SK-N-SH (cell line): ENCODE measurements around the gene MT1X. TPM values are rescaled to one million over a fixed set of nuclear protein-coding genes. Genes with fewer than 3 reads are reported as not detected.

Source experiments
- CTCF ChIA-PET: fragments of 300-600, 350-600 bp; formaldehyde crosslinking; extraction: SDS; loops from one replicate; lab custom pipeline; 2021; lab: Yijun Ruan, JAX
- POLR2A ChIA-PET: fragments of 350-600 bp; sonication (Branson Sonifier 250); formaldehyde crosslinking; extraction: SDS; loops from one replicate; lab custom pipeline; 2020; ENCODE audit warnings: antibody characterized with exemption, inconsistent platforms; lab: Yijun Ruan, JAX
- DNase-seq: peaks from one replicate; pipeline ENCODE4 v3.0.0; 2012
- H2AFZ ChIP-seq: fragments of 200-600 bp; sonication (generic); 2 replicates; pipeline ENCODE4 v1.8.1; 2016; ENCODE audit warnings: antibody characterized with exemption, mild to moderate bottlenecking, low read depth
- H3F3A ChIP-seq: fragments of 200-600 bp; sonication (generic); replicated peaks from 2 replicates; pipeline ENCODE3; 2016; ENCODE audit warnings: antibody characterized with exemption, mild to moderate bottlenecking; ENCODE audit not compliant: insufficient read depth
- H3K27ac ChIP-seq, 2 experiments: fragments of 200-500 bp in 1 of 2; fragments of 200-600 bp in 1 of 2; sonication (Bioruptor generic) in 1 of 2; sonication (generic), shearing (Covaris generic) in 1 of 2; 2 replicates each; pipeline versions ENCODE4 v1.5.1 to v1.6.1; 2014 to 2016; ENCODE audit warnings: low read depth in 2 of 2, inconsistent platforms in 1 of 2, low read length in 1 of 2, mild to moderate bottlenecking in 1 of 2, mixed read lengths in 1 of 2
- H3K27me3 ChIP-seq: fragments of 200-600 bp; sonication (generic), shearing (Covaris generic); 2 replicates; pipeline ENCODE4 v1.6.1; 2016; ENCODE audit warnings: mixed run types; ENCODE audit not compliant: insufficient read depth
- H3K36me3 ChIP-seq, 2 experiments: fragments of 200-500 bp in 1 of 2; fragments of 200-600 bp in 1 of 2; sonication (Bioruptor generic) in 1 of 2; sonication (generic) in 1 of 2; replicated peaks in 1 of 2; 2 replicates each; pipeline versions ENCODE3 to v1.5.1; 2014 to 2016; ENCODE audit warnings: low read length in 1 of 2, mild to moderate bottlenecking in 1 of 2; ENCODE audit not compliant: insufficient read depth in 2 of 2, control insufficient read depth in 1 of 2
- H3K4me1 ChIP-seq, 2 experiments: fragments of 200-500 bp in 1 of 2; fragments of 200-600 bp in 1 of 2; sonication (Bioruptor generic) in 1 of 2; sonication (generic), shearing (Covaris generic) in 1 of 2; 2 replicates each; pipeline versions ENCODE4 v1.5.1 to v1.6.1; 2014 to 2016; ENCODE audit warnings: low read depth in 1 of 2, low read length in 1 of 2, mixed run types in 1 of 2; ENCODE audit not compliant: insufficient read depth in 2 of 2, control insufficient read depth in 1 of 2
- H3K4me2 ChIP-seq: fragments of 200-600 bp; sonication (generic), shearing (Covaris generic); 2 replicates; pipeline ENCODE4 v1.6.1; 2017; ENCODE audit warnings: mixed run types
- H3K4me3 ChIP-seq, 2 experiments: fragments of 200-500 bp in 1 of 2; fragments of 200-600 bp in 1 of 2; sonication (Bioruptor generic) in 1 of 2; sonication (generic), shearing (Covaris generic) in 1 of 2; 2 replicates each; pipeline versions ENCODE4 v1.5.1 to v1.8.1; 2014 to 2016; ENCODE audit warnings: low read depth in 2 of 2, inconsistent platforms in 1 of 2, low read length in 1 of 2, mild to moderate bottlenecking in 1 of 2, mixed read lengths in 1 of 2, moderate library complexity in 1 of 2
- H3K79me2 ChIP-seq: fragments of 200-600 bp; sonication (generic); 2 replicates; pipeline ENCODE4 v1.8.1; 2017; ENCODE audit warnings: mild to moderate bottlenecking; ENCODE audit not compliant: insufficient read depth
- H3K9ac ChIP-seq: fragments of 200-600 bp; sonication (generic); 2 replicates; pipeline ENCODE4 v1.6.1; 2017; ENCODE audit warnings: mixed run types
- H3K9me2 ChIP-seq: fragments of 200-600 bp; sonication (generic); 2 replicates; pipeline ENCODE4 v1.6.1; 2017; ENCODE audit warnings: mixed run types
- H3K9me3 ChIP-seq: fragments of 200-600 bp; sonication (generic); 2 replicates; pipeline ENCODE4 v1.6.1; 2017; ENCODE audit warnings: mixed run types, mild to moderate bottlenecking, moderate library complexity
- H4K20me1 ChIP-seq: fragments of 200-600 bp; sonication (generic); 2 replicates; pipeline ENCODE4 v1.6.1; 2017; ENCODE audit warnings: mild to moderate bottlenecking, mixed run types; ENCODE audit not compliant: insufficient read depth
- CHD2 ChIP-seq: fragments of 150-350 bp; IDR thresholded peaks from 2 replicates; pipeline ENCODE4 v1.6.1; 2018; ENCODE audit warnings: low read length; ENCODE audit not compliant: partially characterized antibody
- EP300 ChIP-seq, 2 experiments: IDR thresholded peaks; 2 replicates each; pipeline versions ENCODE4 v1.4.0 to v1.6.1; 2012; ENCODE audit warnings: borderline replicate concordance in 1 of 2, low read depth in 1 of 2, low read length in 1 of 2
- FOSL2 ChIP-seq: IDR thresholded peaks from 2 replicates; pipeline ENCODE4 v1.4.0; 2012; ENCODE audit warnings: low read depth, mild to moderate bottlenecking, moderate library complexity, borderline replicate concordance
- GATA2 ChIP-seq: sonication (generic); formaldehyde crosslinking; IDR thresholded peaks from 2 replicates; pipeline ENCODE4 v1.5.0; 2020; ENCODE audit warnings: mild to moderate bottlenecking, missing genetic modification reagents
- MEF2A ChIP-seq: IDR thresholded peaks from 2 replicates; pipeline ENCODE4 v1.4.0; 2012; ENCODE audit warnings: low read depth, borderline replicate concordance
- MXI1 ChIP-seq: IDR thresholded peaks from 2 replicates; pipeline ENCODE4 v1.6.1; 2012; ENCODE audit warnings: mild to moderate bottlenecking, low read depth, low read length, improper control_type of control experiment
- NRF1 ChIP-seq: IDR thresholded peaks from 2 replicates; pipeline ENCODE4 v1.6.1; 2012; ENCODE audit warnings: low read depth, mild to moderate bottlenecking, low read length
- POLR2AphosphoS5 ChIP-seq: IDR thresholded peaks from 2 replicates; pipeline ENCODE4 v1.6.1; 2012; ENCODE audit warnings: low read depth, low read length
- RFX5 ChIP-seq: IDR thresholded peaks from 2 replicates; pipeline ENCODE4 v1.6.1; 2012; ENCODE audit warnings: mild to moderate bottlenecking, improper control_type of control experiment, low read length
- RXRA ChIP-seq: IDR thresholded peaks from 2 replicates; pipeline ENCODE4 v1.4.0; 2012; ENCODE audit warnings: low read depth, mild to moderate bottlenecking, borderline replicate concordance
- SIN3A ChIP-seq: IDR thresholded peaks from 2 replicates; pipeline ENCODE4 v1.6.1; 2012; ENCODE audit warnings: low read depth, mild to moderate bottlenecking, low read length, moderate library complexity, borderline replicate concordance
- TCF12 ChIP-seq: IDR thresholded peaks from 2 replicates; pipeline ENCODE4 v1.4.0; 2012
- TEAD4 ChIP-seq: IDR thresholded peaks from 2 replicates; pipeline ENCODE4 v1.4.0; 2012; ENCODE audit warnings: mild to moderate bottlenecking, borderline replicate concordance; ENCODE audit not compliant: insufficient read depth
- YY1 ChIP-seq: IDR thresholded peaks from 2 replicates; pipeline ENCODE4 v1.4.0; 2012; ENCODE audit warnings: low read depth, mild to moderate bottlenecking
- WGBS: methylation state at CpG from one replicate; pipeline ENCODE4 v1.1.6; 2017; ENCODE audit warnings: low lambda C conversion rate; 5-methylcytosine and 5-hydroxymethylcytosine counted together
- polyA plus RNA-seq, 3 experiments: library from polyadenylated mRNA; depleted of rRNA; stranded (reverse); fragments of >200 nt; gene quantifications; 2 replicates each; pipeline ENCODE4 v1.2.3, GENCODE V29; 2012
- TF ChIP-seq, protein P1 (sequence below): IDR thresholded peaks from 2 replicates; pipeline ENCODE4 v1.4.0; 2012; ENCODE audit warnings: low read depth
- TF ChIP-seq, protein P2 (sequence below): IDR thresholded peaks from 2 replicates; pipeline ENCODE4; 2012
- TF ChIP-seq, protein P3 (sequence below): IDR thresholded peaks from 2 replicates; pipeline ENCODE4 v1.4.0; 2012; ENCODE audit warnings: low read depth, borderline replicate concordance
- TF ChIP-seq, protein P4 (sequence below): fragments of 150-350 bp; IDR thresholded peaks from 2 replicates; pipeline ENCODE4 v1.6.1; 2016; ENCODE audit warnings: mild to moderate bottlenecking, low read depth, low read length

The MT1X gene
- polyA plus RNA-seq, 1 of the 3 experiments (the other 2 are of a cell fraction) = 213 TPM

DNA sequence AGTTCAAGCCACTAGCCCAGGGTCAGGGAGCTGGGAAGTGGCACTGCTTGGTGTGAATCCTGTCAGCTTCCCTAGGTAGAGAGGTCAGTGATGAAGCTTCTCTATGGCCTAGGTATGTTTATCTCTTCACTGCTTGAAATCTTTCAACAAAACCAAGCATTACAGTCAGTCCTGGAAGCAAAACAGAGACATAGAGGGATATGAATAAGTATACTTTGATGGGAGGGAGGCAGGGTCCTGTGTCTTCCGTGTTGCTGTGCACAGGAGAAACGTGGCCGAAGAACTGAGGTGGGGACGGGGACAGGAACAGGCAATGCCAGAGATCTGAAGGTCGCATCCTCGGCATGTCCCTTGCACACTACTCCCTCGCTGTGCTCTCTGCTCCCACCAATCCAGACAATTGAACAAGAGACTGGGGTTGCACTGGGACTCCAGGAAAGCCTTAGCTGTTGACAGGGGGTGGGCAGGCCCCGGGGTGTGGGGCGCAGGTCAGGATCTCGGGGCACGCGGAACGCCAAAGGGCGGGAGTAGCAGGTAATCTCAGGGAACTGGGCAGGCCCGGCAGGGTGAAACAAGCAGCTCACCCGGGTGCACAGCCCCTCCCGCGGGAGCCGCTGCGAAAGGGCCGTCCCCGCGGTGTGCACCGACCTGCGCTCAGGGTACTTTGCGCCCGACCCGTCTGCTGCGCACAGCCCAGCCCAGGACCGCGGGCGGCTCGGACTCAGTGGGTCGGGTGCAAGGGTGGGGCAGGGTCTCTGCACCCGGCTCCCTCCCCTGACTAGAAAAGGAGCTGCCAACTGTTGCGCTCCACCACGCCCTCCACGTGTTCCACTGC, 13.0 kb upstream of the MT1X start, which contains the start of gene MT1H:
Gene MT1H, plus strand, starts transcription at position 810 of the 835 bp plus-strand sequence. CDS start 71 bp downstream, outside the sequence.
- 54% methylated on average over 14 of the region's 38 CpGs for WGBS
- Histone ChIP-seq H3K36me3 (no peaks in the 10 kb centered on the region), H3K27me3 (peaks cover 44% of the 10 kb centered on the region), H3K4me1 (no peaks in the 10 kb centered on the region; a peak in 1 of 4 replicates), H3K79me2 (no peaks in the 10 kb centered on the region), H3F3A (no peaks in the 10 kb centered on the region), H3K9me3 (no peaks in the 10 kb centered on the region), H3K4me2 (no peak within 1 kb of the TSS), H3K9me2 (no peaks in the 10 kb centered on the region), H2AFZ (no peak within 1 kb of the TSS), H3K27ac (no peak within 1 kb of the TSS), H4K20me1 (no peaks in the 10 kb centered on the region), H3K9ac (no peak within 1 kb of the TSS), H3K4me3 (no peak within 1 kb of the TSS)
- TF ChIP-seq YY1 = no peak
- TF ChIP-seq NRF1 = no peak
- no peak for TF ChIP-seq POLR2AphosphoS5
- CTCF ChIA-PET = interaction anchor here (1.3 to 1.8 kb wide), 2 partner anchors 20 to 120 kb away, joined by 3 to 4 read pairs; no protein-coding TSS in a partner anchor
- DNase-seq = no peak
- POLR2A ChIA-PET = no interaction called here

DNA sequence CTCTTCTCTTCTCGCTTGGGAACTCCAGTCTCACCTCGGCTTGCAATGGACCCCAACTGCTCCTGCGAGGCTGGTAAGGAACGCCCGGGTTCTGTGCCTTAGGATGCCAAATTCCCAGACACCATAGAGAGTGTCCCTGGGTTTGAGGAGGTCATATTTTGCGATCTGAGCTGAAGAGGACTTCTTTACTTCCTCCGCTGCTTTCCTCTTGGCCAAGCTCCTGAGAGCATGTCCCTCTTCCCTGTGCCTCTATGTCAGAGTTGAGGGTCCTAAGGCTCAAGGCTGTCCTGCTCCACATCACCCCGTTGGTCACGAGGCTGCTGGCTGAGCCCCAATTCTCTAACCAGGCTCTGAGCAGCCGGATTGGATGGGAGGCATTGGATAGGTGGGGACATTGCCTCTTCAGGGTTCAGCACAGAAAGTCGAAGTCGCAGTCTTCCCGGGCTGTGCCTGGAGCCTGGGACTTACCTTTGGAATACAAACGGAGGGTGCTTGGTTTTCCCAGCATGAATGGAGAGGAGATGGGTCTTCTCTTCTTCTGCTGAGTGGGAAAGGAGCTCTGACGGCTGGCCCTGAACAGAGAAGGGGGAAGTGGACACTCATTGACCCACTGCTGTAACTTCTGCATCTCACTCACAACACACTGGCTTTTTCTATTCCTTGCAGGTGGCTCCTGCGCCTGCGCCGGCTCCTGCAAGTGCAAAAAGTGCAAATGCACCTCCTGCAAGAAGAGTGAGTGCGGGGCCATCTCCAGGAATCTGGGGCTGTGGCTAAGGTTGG, 12.2 kb upstream of the MT1X start:
- H3K27me3 ChIP-seq = peaks cover 42% of the 10 kb centered on the region
- no peaks in the 10 kb centered on the region for H3K36me3 ChIP-seq
- no peaks in the 10 kb centered on the region for H3K9me2 ChIP-seq
- POLR2A ChIA-PET = interaction anchor here (0.7 kb wide), 1 partner anchor 78 kb away, joined by 3 read pairs; no protein-coding TSS in a partner anchor
- H3K4me2 ChIP-seq = no peak overlapping the region
- H3K9me3 ChIP-seq = no peaks in the 10 kb centered on the region
- no peaks in the 10 kb centered on the region; a peak in 1 of 4 replicates for H3K4me1 ChIP-seq
- no peak overlapping the region for H3K9ac ChIP-seq
- TF ChIP-seq MXI1 (no peak), CHD2 (no peak), RXRA (no peak), TCF12 (no peak), EP300 (IDR thresholded peaks at IDR 0.05; ENCODE audit: borderline replicate concordance in 1 of 2, low read depth in 1 of 2, low read length in 1 of 2) (no peak), SIN3A (no peak), FOSL2 (no peak), RFX5 (no peak), GATA2 (CRISPR knock-in tag) (no peak), MEF2A (no peak), TEAD4 (no peak)
- TF ChIP-seq, protein P1, sequence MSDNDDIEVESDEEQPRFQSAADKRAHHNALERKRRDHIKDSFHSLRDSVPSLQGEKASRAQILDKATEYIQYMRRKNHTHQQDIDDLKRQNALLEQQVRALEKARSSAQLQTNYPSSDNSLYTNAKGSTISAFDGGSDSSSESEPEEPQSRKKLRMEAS = no peak
- TF ChIP-seq, protein P2, sequence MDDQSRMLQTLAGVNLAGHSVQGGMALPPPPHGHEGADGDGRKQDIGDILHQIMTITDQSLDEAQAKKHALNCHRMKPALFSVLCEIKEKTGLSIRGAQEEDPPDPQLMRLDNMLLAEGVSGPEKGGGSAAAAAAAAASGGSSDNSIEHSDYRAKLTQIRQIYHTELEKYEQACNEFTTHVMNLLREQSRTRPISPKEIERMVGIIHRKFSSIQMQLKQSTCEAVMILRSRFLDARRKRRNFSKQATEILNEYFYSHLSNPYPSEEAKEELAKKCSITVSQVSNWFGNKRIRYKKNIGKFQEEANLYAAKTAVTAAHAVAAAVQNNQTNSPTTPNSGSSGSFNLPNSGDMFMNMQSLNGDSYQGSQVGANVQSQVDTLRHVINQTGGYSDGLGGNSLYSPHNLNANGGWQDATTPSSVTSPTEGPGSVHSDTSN = no peak
- TF ChIP-seq, protein P3, sequence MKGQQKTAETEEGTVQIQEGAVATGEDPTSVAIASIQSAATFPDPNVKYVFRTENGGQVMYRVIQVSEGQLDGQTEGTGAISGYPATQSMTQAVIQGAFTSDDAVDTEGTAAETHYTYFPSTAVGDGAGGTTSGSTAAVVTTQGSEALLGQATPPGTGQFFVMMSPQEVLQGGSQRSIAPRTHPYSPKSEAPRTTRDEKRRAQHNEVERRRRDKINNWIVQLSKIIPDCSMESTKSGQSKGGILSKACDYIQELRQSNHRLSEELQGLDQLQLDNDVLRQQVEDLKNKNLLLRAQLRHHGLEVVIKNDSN = no peak
- TF ChIP-seq, protein P4, sequence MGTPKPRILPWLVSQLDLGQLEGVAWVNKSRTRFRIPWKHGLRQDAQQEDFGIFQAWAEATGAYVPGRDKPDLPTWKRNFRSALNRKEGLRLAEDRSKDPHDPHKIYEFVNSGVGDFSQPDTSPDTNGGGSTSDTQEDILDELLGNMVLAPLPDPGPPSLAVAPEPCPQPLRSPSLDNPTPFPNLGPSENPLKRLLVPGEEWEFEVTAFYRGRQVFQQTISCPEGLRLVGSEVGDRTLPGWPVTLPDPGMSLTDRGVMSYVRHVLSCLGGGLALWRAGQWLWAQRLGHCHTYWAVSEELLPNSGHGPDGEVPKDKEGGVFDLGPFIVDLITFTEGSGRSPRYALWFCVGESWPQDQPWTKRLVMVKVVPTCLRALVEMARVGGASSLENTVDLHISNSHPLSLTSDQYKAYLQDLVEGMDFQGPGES = no peak
- TF ChIP-seq, all 33 proteins: peak for 0
- Histone ChIP-seq H3K79me2 (no peaks in the 10 kb centered on the region), H4K20me1 (no peaks in the 10 kb centered on the region), H3F3A (no peaks in the 10 kb centered on the region), H3K4me3 (no peak overlapping the region), H3K27ac (no peak overlapping the region), H2AFZ (no peak overlapping the region)
- DNase-seq = no peak
- CTCF ChIA-PET = interaction anchor here (1.8 kb wide), 1 partner anchor 19 kb away, joined by 4 read pairs; no protein-coding TSS in a partner anchor
- 50% methylated on average over 18 of the region's 19 CpGs for WGBS
